ENCODE data around the gene ANKMY1. TPM values are rescaled to one million over a fixed set of nuclear protein-coding genes. Genes with fewer than 3 reads are reported as not detected.

The ANKMY1 gene
- total RNA-seq, 2 donors from 2014 or later: 18.5 to 19.9 TPM

DNA sequence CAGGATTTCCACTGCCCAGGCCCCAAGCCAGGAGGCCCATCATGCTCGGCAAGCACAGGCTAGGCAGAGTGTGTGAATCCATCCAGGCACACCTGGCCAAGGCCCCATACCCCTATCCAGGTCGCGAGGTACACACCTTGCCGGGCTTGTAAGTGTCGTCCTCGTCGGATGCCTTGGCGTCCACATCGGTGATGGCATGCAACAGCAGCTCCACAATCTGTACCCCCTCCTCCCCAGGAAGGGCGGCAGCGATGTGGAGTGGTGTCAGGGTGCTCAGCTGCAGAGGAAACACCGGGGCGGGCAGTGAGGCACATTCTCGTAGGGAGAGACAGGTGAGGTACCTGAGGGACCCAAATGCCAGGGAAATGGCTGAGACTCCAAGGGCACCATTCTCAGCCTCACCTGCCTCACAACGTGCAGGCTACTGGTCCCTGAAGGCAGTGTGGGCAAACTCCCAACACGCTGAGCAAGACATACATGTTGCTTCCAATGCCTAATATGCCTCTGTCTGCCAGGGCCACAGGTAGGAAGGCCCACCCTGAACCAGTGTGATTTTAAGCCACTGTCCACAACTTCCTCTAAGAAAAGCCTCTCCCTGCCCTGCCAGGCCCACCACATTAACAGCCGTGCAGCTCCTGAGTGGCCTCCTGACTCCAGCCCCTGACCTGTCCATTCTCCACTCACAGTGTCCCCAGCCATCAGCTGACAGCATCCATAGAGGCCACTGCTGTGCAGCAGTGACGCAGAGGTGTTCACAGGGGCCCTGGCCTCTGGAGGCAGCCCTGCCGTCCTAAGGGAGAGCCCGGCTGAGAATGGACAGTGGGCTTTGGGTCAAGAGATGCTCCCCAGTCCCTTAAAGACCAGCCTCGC, 44.9 kb downstream of the ANKMY1 start:
- intact Hi-C loops (cut with DNase I, micrococcal nuclease): loop anchor here in 1 of 2 donors (10.0 kb wide), 1 partner anchor 192 kb away; no protein-coding TSS in a partner anchor
- DNase-seq (no peak), ATAC-seq (no peak)

DNA sequence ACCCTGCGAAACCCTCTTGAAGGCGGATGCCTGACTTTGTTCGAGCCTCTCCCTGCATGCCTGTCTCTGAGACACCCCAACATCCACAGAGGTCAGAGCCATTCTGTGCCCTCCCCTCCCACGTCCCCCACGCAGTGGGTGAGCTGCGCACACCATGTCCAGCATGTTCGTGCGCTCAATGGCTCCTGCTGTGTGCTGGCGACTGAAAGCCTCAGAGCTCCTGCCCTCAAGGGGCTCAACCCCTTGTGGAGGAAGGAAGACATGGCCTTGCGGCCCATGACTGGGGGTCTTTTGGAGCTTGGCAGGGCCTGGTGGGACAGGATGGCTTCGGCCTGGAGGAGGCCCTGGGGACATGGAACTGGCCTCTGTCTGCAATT, 45.7 kb downstream of the ANKMY1 start:
- no peak for ATAC-seq
- no peak for DNase-seq
- intact Hi-C loops (cut with DNase I, micrococcal nuclease): loop anchor here in 1 of 2 donors (10.0 kb wide), 1 partner anchor 193 kb away; no protein-coding TSS in a partner anchor

DNA sequence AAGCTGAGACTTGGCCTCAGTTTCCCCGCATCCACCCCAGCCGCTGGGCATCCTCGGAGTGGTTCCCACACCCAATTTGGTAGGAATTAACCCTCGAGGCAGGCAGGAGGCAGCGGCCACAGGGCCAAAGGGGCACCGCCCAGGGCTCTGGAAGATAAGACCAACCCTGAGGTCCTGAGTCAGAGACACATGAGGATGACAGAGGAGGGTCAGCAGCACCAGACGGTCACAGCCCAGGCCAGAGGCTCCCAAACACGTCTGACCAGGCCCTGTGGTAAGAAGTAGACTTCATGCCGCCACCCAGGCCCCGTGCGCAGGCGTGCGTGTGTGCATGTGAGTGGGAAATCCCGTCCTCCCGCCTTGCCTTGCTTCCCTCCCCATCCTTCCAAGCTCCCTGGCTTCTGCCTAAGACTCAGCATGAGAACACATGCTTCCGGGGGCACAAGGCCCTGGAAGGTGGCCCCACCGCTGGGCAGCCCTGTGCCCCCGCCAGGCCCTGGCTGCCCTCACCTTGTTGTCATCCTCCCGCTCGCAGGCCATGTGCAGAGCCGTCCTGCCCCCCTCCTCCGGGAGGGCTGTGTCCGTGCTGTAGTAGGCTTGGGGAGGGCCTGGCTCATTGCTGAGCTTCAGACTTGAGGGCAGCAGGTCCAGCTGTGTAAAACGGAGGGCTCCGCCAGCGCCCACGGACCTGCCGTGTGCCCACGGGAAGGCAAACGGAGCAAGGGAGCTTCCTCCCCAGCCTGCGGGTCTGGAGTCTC, 46.3 kb downstream of the ANKMY1 start:
- intact Hi-C loops (cut with DNase I, micrococcal nuclease): loop anchor here in 1 of 2 donors (10.0 kb wide), 1 partner anchor 193 kb away; no protein-coding TSS in a partner anchor
- ATAC-seq (no peak), DNase-seq (no peak)

DNA sequence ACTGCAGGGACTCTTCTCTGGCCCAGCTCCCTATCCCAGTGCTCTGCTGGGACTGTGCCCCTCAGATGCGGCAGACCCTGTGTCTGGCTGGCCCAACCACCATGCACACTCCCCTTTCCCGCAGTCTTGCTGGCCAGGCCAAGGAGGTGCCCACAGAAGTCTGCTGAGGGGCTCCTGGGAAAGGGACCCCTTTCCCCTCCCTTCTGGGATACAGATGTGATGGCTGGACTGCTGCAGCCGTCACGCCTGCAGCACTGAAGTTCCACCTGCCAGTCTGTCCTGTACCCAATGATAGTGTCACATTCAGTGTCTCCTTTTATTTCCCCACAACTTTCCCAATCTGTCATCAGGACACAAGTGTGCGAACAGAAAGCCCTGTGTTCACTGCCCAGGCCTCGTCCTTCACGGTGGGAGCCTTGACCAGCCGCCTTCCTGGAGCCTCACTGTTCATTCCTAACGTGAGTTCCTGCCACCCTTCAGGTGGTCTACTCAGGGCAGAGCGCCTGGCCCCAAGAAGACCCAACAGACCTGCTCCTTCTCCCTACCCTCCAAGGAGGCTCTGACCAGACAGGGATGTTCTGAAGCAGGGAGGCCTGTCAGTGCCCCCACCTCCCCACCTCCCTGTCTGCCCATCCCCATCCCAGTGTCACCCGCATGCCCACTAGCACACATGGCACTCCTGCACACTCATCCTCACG, 47.1 kb downstream of the ANKMY1 start:
- ATAC-seq (no peak), DNase-seq (no peak)
- intact Hi-C loops (cut with DNase I, micrococcal nuclease): loop anchor here in 1 of 2 donors (10.0 kb wide), 1 partner anchor 194 kb away; no protein-coding TSS in a partner anchor

DNA sequence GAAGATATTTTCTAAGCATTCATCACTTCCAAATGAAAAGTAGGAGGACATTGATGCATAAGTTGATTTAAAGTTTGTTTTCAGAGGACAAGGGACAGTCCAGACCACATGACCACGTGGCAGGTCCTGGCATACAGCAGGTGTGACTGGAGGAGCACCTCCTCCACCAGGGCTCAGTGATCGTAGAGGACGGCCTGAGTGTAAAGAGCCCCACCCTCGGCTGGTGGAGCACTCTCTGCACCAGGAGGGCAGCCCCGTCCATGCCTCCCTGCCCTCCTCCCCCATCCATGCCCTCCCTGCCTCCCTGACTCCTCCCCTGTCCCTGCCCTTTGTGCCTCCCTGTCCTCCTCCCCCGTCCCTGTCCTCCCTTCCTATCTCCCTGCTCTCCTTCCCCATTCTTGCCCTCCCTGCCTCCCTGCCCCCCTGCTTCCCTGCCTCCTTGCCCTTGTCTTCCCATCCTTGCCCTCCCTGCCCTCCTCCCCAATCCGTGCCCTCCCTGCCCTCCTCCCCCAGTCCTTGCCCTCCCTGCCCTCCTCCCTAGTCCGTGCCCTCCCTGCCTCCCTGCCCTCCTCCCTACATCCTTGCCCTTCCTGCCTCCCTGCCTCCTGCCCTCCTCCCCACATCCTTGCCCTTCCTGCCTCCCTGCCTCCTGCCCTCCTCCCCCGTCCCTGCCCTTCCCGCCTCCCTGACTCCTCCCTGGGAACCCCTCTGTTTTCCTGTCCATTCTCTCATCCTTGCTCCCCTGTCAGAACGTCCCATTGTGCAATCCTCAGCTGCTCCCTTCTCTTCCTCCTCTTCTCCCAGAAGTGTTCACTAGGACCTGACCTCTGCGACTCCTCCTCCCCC, 47.9 kb downstream of the ANKMY1 start:
- no peak for DNase-seq
- intact Hi-C loops (cut with DNase I, micrococcal nuclease): loop anchor here in 1 of 2 donors (10.0 kb wide), 1 partner anchor 195 kb away; no protein-coding TSS in a partner anchor
- ATAC-seq: no peak

DNA sequence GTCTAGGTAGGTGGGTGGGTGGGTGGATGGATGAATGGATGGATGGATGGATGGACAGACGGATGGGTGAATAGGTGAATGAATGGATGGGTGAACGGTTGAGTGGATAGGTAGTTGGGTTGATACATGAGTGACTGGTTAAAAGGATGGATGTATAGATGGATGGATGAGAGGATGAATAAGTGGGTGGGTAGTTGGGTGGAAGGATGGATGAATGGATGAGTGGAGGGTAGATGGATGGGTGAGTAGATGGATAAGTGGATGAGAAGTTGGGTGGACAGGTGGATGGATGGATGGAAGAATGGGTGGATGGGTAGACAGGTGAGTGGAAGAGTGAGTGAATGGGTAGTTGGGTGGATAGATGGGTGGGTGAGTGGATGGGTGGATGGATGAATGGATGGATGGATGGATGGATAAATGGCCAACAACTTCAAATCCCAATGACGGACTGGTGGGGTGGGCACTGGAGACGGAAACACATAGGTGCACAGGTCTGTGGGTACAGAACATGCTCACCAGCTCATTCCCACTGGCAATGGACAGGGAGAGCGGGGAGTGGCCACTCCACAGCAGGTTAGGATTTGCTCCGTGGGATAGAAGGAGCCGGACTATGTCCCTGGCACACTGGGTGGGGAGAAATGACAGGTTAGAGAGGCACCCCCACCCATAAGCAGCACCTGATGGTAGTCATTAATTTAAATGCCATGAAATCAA, 48.8 kb downstream of the ANKMY1 start:
- intact Hi-C loops (cut with DNase I, micrococcal nuclease): no loop called here
- no peak for DNase-seq
- no peak for ATAC-seq

DNA sequence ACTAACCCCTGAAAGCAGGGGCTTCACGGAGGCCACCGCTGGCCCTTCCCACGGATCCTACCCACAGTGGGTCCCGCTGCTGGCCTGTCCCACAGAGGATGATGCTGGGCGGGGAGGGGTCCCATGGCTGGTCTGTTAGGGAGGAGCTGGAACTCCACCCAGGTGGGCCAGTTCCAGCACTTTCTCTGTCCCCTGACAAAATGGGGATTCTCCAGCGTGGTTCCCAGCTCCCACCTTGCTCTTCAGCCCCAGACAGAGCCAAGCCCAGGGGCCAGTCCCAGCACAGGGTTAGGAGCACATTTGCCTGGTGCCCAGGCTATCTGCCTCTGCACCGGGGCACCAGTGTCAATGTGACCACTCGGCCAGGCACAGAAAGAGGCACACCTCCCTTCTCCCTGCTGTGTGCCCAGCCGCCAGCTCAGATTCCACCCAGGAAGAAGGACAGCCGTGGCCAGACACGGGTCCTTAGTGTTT, 50.0 kb downstream of the ANKMY1 start:
- DNase-seq (no peak), ATAC-seq (no peak)
- intact Hi-C loops (cut with DNase I, micrococcal nuclease): no loop called here

DNA sequence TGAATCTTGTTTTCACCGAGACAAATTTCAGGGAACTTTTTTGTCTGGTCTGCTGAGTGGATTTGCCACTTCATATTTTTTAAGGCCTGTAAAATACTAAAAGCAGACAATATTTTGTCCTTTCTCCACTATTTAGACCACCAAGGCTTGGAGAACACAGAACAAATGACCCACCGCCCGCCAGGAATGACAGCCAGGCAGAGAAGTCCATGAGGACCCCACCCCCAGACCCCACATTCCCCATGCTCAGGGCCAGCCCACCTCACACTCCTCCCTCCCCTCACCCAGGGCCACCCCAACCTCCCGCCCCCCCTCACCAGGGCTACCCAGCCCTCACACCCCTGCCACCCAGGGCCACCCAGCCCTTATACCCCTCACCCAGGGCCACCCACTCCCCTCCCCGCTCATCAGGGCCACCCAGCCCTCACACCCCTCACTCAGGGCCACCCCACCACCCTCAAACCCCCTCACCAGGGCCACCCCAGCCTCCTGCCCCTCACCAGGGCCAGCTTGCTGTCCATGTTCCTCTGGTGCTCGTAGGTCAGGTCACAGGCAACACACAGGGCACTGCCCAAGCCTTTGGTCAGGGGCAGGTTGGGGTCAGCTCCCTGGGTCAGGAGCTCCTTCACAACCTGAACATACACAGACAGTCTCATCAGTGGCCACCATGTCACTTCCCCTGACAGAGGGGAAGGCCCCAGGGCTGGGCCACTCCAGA, 50.6 kb downstream of the ANKMY1 start:
- intact Hi-C loops (cut with DNase I, micrococcal nuclease): no loop called here
- DNase-seq: no peak
- ATAC-seq: no peak

DNA sequence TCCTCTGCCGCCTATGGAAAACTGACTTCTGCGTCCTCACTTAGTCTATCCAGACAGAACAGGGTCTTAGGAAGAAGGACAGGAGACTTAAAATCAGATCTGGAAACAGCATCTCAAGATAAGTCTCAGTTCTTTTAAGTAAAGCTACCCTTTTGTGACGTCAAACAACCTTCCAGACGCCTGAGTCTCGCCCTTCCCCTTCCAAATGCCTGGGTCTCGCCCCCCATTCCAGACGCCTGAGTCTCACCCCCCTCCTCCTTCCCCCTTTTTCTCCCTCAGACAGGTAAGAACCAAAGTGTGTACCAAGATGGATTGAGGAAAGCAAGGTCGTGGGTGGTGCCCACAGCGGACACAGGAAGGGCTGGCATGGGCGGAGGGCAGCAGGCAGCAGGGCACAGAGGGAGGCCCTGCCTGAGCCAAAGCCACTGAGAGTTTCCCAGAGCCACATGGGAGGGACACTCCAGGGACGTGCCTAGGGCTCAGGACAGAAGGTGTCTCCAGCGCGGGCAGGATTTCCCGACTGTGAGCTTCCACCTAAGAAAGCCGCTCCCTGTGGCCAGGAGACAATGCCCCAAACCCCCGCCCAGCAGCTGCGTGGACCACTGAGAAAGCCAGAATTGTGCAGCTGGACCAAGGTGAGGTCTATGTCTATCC, 51.3 kb downstream of the ANKMY1 start:
- ATAC-seq: no peak
- intact Hi-C loops (cut with DNase I, micrococcal nuclease): no loop called here
- no peak for DNase-seq

DNA sequence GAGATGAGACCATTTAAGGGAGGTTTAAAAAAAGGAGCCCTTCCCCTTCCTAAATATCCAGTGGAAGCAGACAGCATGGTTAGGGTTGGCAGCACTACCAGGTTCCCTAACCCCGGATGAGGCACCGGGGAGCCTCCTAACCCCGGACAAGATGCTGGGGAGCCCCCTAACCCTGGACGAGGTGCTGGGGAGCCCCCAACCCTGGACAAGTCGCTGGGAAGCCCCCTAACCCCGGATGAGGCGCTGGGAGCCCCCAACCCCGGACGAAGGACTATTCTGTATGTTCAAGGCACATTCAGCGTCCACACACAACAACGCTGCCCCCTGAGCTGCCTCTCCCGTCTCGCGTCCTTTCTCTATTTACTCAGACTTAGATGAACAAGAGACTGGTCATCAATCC, 51.9 kb downstream of the ANKMY1 start:
- DNase-seq (no peak), ATAC-seq (no peak)
- intact Hi-C loops (cut with DNase I, micrococcal nuclease): no loop called here

DNA sequence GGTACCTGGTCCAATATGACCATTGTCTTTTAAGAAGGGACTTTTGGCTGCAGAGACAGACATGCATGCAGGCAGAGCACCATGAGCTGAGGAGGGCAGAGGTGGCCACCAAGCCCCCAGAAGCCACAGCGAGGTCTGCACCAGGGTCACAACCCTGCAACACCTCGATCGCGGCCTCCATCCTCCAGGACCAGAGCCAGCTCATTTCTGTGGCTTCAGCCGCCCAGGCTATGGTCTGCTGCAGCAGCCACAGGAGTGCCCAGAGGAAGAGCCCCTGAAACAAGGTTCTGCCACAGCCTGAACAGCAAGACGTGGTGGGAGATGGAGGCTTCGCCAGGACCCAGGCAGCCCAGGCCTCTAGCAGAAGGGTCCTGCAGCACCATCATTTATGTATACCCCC, 53.9 kb downstream of the ANKMY1 start:
- intact Hi-C loops (cut with DNase I, micrococcal nuclease): no loop called here
- DNase-seq (no peak), ATAC-seq (no peak)

DNA sequence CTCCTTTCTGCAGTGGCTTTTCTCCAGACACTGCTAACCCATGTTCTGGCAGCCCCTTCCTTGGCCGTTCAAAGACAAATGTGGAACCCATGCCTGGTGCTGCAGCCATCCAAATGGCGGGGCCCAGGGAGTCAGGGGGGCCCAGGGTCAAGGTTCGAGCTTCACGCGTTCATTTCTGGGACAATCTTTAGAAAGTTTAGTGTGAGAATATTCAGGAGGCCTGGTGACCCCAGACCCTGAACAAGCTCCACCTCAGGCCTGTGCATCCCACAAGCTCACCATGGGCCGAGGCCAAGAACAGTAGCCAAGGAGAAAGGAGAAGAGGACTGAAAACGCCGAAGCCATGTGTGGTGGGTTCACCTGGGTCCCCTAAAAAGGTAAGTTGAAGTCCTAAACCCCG, 54.4 kb downstream of the ANKMY1 start:
- DNase-seq (no peak), ATAC-seq (no peak)
- intact Hi-C loops (cut with DNase I, micrococcal nuclease): no loop called here

DNA sequence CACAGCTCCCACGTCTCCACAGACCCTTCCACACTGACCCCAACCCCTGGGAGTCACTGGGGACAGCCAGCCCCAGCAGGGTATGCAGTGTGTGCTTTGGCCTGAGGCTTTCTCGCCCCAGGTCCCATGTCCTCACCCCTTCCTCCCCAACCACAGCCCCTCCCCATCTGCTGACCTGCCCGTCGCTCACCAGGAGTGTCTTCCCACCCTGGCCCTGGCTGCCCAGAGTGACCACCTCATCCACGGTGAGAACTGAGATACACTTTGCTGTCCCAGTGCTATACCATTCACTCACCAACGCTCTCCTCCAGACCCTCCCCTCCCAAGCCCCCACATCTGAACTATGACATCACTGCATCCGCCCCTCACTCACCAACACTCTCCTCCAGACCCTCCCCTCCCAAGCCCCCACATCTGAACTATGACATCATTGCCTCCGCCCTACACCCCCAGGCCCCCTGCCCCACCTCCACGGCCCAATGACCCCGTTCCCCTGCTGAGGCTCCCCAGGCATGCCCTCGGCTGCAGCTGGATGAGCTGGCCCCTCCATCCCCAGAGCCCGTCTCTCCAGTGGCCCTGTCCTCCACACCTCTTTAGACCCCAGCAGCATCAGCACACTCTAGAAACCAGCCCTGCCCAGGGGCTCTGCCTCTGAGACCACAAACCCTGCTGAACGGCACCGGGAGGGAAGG, 55.2 kb downstream of the ANKMY1 start:
- intact Hi-C loops (cut with DNase I, micrococcal nuclease): no loop called here
- DNase-seq: no peak

DNA sequence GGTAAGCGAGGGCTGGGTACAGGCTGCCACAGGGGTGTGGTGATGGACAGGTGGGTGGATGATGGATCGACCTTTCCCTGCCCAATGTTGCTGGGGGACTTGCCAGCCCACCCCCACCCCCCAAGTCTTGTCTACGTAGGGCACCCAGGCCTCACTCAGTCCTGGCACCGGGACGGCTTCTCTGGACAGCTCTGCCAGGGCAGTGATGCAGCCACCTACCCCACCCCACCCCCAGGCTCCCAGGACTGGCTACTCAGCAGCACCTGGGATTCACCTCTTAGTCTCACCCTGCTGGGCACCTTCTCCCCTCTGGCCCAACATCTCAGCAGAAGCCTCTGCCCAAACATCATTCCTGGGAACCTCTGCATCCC, 55.7 kb downstream of the ANKMY1 start:
- ATAC-seq: no peak
- intact Hi-C loops (cut with DNase I, micrococcal nuclease): no loop called here
- no peak for DNase-seq

More for the DNA sequence above, 55.2 kb downstream of the ANKMY1 start:
- ATAC-seq: no peak

DNA sequence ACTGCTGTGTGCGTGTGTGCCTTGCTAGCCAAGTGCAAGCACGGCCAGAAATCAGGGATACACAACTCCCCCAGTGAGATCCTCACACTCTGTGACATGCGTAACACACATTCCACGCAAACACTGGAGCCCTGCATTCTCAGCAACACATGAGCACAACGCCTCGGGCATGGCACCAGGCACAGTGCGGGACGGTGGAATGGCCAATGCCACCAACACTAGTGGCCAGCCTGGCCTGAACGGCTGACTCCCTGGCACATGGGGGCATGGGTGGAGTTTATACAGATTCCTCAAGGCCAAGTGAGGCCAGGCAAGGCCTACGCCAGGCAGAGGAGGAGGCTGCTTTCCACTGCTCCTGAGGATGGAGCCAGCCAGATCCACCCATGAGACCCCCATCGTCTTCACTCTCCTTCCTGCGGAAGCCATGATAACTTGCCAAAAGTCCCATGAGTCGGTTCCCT, 56.2 kb downstream of the ANKMY1 start:
- DNase-seq (no peak), ATAC-seq (no peak)
- intact Hi-C loops (cut with DNase I, micrococcal nuclease): no loop called here

All from left colon (tissue), 2 donors.